ENCODE results near the gene GRIA3.

DNA sequence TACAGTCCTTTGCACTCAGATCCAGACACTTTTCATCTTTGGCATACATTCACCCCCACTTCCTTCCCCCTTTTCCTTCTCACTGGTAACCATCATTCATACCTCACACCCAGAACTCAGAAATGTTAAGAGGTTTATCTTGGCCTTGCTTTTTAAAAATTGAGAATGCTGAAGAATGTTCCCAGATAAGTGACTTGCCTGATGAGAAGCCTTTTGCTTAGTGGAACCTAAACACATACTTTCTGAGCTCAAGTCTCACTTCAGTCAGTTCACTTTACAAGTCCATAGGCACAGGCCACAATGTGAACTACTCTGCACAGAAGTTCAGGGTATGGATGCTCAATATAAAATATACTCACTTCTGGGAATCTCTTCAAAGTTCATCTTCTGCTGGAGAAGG is 129.4 kb downstream of the GRIA3 start:
- TF ChIP-seq POLR2A (IDR thresholded peaks at IDR 0.05) = no peak
- TF ChIP-seq CTCF (IDR thresholded peaks at IDR 0.05) = no peak
